Caki2 (cell line): ENCODE results near the gene TBC1D8. TPM values are rescaled to one million over a fixed set of nuclear protein-coding genes. Genes with fewer than 3 reads are reported as not detected.
A peak's percentile ranks its signal among the peaks of the same experiment; 100 is the strongest.

Experiments used
- DNase-seq: peaks from one replicate; pipeline ENCODE4 v3.0.0-alpha.2; 2015; ENCODE audit warnings: low read depth
- in situ Hi-C: cut with HindIII; loops from 2 replicates; pipeline ENCODE4 v1.10.0; 2016; ENCODE audit warnings: low sequenced_read_pairs, low pct_unique_long_range_greater_than_20kb, mixed read lengths
- total RNA-seq: library from RNA; depleted of rRNA; stranded (reverse); fragments of >200 nt; shearing (Covaris generic); gene quantifications from 2 replicates; pipeline ENCODE4 v1.2.3, GENCODE V29; 2014; ENCODE audit warnings: low replicate concordance

The TBC1D8 gene
- total RNA-seq, 1 experiment from 2014 or later: 49.8 TPM

- no peak for DNase-seq
- in situ Hi-C loops: no loop called here
Observed at GRCh38 chr2:101025561-101025960, 125.6 kb downstream of the TBC1D8 start.

- in situ Hi-C loops: no loop called here
- no peak for DNase-seq
Observed at GRCh38 chr2:101023327-101024107, 127.7 kb downstream of the TBC1D8 start.

- in situ Hi-C loops: no loop called here
- DNase-seq: no peak
Observed at GRCh38 chr2:101022221-101022620, 129.0 kb downstream of the TBC1D8 start.

- DNase-seq: no peak
- in situ Hi-C loops: no loop called here
Observed at GRCh38 chr2:101018934-101019333, 132.2 kb downstream of the TBC1D8 start.

GRCh38 chr2:101017371-101017770, 133.8 kb downstream of the TBC1D8 start:
- in situ Hi-C loops: no loop called here
- DNase-seq: no peak

GRCh38 chr2:101014264-101014857, 136.8 kb downstream of the TBC1D8 start:
- in situ Hi-C loops: no loop called here
- DNase-seq: no peak

GRCh38 chr2:101012706-101013181, 138.4 kb downstream of the TBC1D8 start:
- in situ Hi-C loops: no loop called here
- DNase-seq: peak; percentile 35

GRCh38 chr2:101012054-101012705, 139.0 kb downstream of the TBC1D8 start:
- in situ Hi-C loops: no loop called here

GRCh38 chr2:101011152-101011551, 140.0 kb downstream of the TBC1D8 start:
- no peak for DNase-seq
- in situ Hi-C loops: no loop called here

More at GRCh38 chr2:101012054-101012705, 139.0 kb downstream of the TBC1D8 start:
- no peak for DNase-seq

GRCh38 chr2:101007415-101008345, 143.5 kb downstream of the TBC1D8 start:
- DNase-seq: no peak
- in situ Hi-C loops: no loop called here

GRCh38 chr2:101006065-101006715, 145.0 kb downstream of the TBC1D8 start:
- in situ Hi-C loops: no loop called here
- DNase-seq: no peak

- no peak for DNase-seq
- in situ Hi-C loops: no loop called here
Observed at GRCh38 chr2:101004620-101005325, 146.4 kb downstream of the TBC1D8 start.

GRCh38 chr2:101003278-101003775, 147.9 kb downstream of the TBC1D8 start:
- DNase-seq: no peak
- in situ Hi-C loops: no loop called here

- in situ Hi-C loops: no loop called here
- DNase-seq: peak; percentile 26
Observed at GRCh38 chr2:101002562-101003277, 148.5 kb downstream of the TBC1D8 start.

GRCh38 chr2:101001691-101002561, 149.3 kb downstream of the TBC1D8 start, which contains the start of gene RPL31:
Gene RPL31 (plus strand): TSS chr2:101002289. CDS start chr2:101002702, 413 bp downstream.
- in situ Hi-C loops: no loop called here
- DNase-seq: peak; percentile 96
